ENCODE data around the gene AKT3.
A peak's percentile ranks its signal among the peaks of the same experiment; 100 is the strongest.

The AKT3 gene

GRCh38 chr1:243489681-243490546 lies 360.1 kb downstream of the AKT3 start:
- Histone ChIP-seq H3K27me3 (ENCODE audit: control insufficient read depth in 1 of 2, insufficient read depth in 2 of 2, low read length in 2 of 2) (no peaks in the 10 kb centered on the region), H3K9me3 (ENCODE audit: control insufficient read depth in 1 of 2, low read length in 2 of 2) (no peaks in the 10 kb centered on the region), H3K27ac (ENCODE audit: low read depth, low read length) (no peak overlapping the region), H3K4me1 (ENCODE audit: control insufficient read depth in 1 of 2, insufficient read depth in 2 of 2, low read length in 2 of 2) (peaks cover 0 to 4% of the 10 kb centered on the region in 2 donors), H3K9ac (ENCODE audit: low read depth in 1 of 2, low read length in 2 of 2) (no peak overlapping the region), H3K36me3 (ENCODE audit: control insufficient read depth in 1 of 2, insufficient read depth in 2 of 2, low read length in 2 of 2) (peaks cover 0 to 9% of the 10 kb centered on the region in 2 donors), H3K4me3 (ENCODE audit: low read depth in 1 of 2, low read length in 2 of 2) (no peak overlapping the region)

- no peak overlapping the region for H3K27ac ChIP-seq (ENCODE audit: low read depth, low read length)
- no peak overlapping the region for H3K4me3 ChIP-seq (ENCODE audit: low read depth in 1 of 2, low read length in 2 of 2)
- peaks cover 0 to 4% of the 10 kb centered on the region in 2 donors for H3K4me1 ChIP-seq (ENCODE audit: control insufficient read depth in 1 of 2, insufficient read depth in 2 of 2, low read length in 2 of 2)
- H3K9me3 ChIP-seq (ENCODE audit: control insufficient read depth in 1 of 2, low read length in 2 of 2): no peaks in the 10 kb centered on the region
- H3K36me3 ChIP-seq (ENCODE audit: control insufficient read depth in 1 of 2, insufficient read depth in 2 of 2, low read length in 2 of 2): peaks cover 0 to 9% of the 10 kb centered on the region in 2 donors
- H3K9ac ChIP-seq (ENCODE audit: low read depth in 1 of 2, low read length in 2 of 2): no peak overlapping the region
- H3K27me3 ChIP-seq (ENCODE audit: control insufficient read depth in 1 of 2, insufficient read depth in 2 of 2, low read length in 2 of 2): no peaks in the 10 kb centered on the region
These were observed 360.9 kb downstream of the AKT3 start for GRCh38 chr1:243489158-243489527.

DNA sequence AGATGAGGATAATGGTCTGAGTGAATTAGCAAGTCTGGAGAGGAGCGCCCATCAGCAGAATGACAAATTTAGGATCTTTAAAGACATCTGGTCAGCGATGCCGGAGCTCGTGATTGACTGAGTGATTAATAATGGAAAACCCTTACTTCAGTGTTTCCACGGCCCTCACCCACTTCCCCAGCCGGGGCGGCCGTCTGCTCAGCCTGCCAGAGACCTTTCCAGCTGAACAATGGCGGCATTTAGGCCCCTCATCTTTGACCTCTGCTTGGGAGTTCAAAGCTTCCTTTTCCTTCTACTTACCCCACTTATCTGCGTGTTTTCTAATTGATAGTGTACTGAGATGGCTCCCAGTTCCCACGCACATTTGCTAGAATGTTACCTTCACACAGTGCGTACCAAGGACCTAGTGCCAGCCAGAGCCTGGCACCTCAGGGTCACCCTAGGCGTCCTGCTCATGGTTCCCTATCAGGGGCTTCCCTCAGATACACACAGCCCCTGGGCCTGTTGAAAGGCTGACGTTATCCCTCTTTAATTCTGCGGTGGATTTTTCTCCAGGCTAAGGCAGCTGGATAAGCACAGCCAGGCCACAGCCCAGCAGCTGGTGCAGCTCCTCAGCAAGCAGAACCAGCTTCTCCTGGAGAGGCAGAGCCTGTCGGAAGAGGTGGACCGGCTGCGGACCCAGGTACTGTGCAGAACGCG lies 361.4 kb downstream of the AKT3 start:
- Histone ChIP-seq H3K27me3 (ENCODE audit: control insufficient read depth in 1 of 2, insufficient read depth in 2 of 2, low read length in 2 of 2) (no peaks in the 10 kb centered on the region), H3K9ac (ENCODE audit: low read depth in 1 of 2, low read length in 2 of 2) (no peak overlapping the region), H3K27ac (ENCODE audit: low read depth, low read length) (no peak overlapping the region), H3K4me1 (ENCODE audit: control insufficient read depth in 1 of 2, insufficient read depth in 2 of 2, low read length in 2 of 2) (peaks cover 0 to 4% of the 10 kb centered on the region in 2 donors), H3K36me3 (ENCODE audit: control insufficient read depth in 1 of 2, insufficient read depth in 2 of 2, low read length in 2 of 2) (peaks cover 0 to 9% of the 10 kb centered on the region in 2 donors), H3K4me3 (ENCODE audit: low read depth in 1 of 2, low read length in 2 of 2) (no peak overlapping the region), H3K9me3 (ENCODE audit: control insufficient read depth in 1 of 2, low read length in 2 of 2) (no peaks in the 10 kb centered on the region)

GRCh38 chr1:243487649-243488227 lies 362.3 kb downstream of the AKT3 start:
- peaks cover 0 to 9% of the 10 kb centered on the region in 2 donors for H3K36me3 ChIP-seq (ENCODE audit: control insufficient read depth in 1 of 2, insufficient read depth in 2 of 2, low read length in 2 of 2)
- no peak overlapping the region for H3K4me3 ChIP-seq (ENCODE audit: low read depth in 1 of 2, low read length in 2 of 2)
- H3K9me3 ChIP-seq (ENCODE audit: control insufficient read depth in 1 of 2, low read length in 2 of 2): no peaks in the 10 kb centered on the region
- no peak overlapping the region for H3K9ac ChIP-seq (ENCODE audit: low read depth in 1 of 2, low read length in 2 of 2)
- peaks cover 0 to 4% of the 10 kb centered on the region in 2 donors for H3K4me1 ChIP-seq (ENCODE audit: control insufficient read depth in 1 of 2, insufficient read depth in 2 of 2, low read length in 2 of 2)
- H3K27ac ChIP-seq (ENCODE audit: low read depth, low read length): no peak overlapping the region
- H3K27me3 ChIP-seq (ENCODE audit: control insufficient read depth in 1 of 2, insufficient read depth in 2 of 2, low read length in 2 of 2): no peaks in the 10 kb centered on the region

- H3K4me1 ChIP-seq (ENCODE audit: control insufficient read depth in 1 of 2, insufficient read depth in 2 of 2, low read length in 2 of 2): peaks cover 0 to 4% of the 10 kb centered on the region in 2 donors
- no peaks in the 10 kb centered on the region for H3K9me3 ChIP-seq (ENCODE audit: control insufficient read depth in 1 of 2, low read length in 2 of 2)
- no peak overlapping the region for H3K27ac ChIP-seq (ENCODE audit: low read depth, low read length)
- no peaks in the 10 kb centered on the region for H3K27me3 ChIP-seq (ENCODE audit: control insufficient read depth in 1 of 2, insufficient read depth in 2 of 2, low read length in 2 of 2)
- peaks cover 0 to 9% of the 10 kb centered on the region in 2 donors for H3K36me3 ChIP-seq (ENCODE audit: control insufficient read depth in 1 of 2, insufficient read depth in 2 of 2, low read length in 2 of 2)
- no peak overlapping the region for H3K9ac ChIP-seq (ENCODE audit: low read depth in 1 of 2, low read length in 2 of 2)
- no peak overlapping the region for H3K4me3 ChIP-seq (ENCODE audit: low read depth in 1 of 2, low read length in 2 of 2)
These were observed 362.9 kb downstream of the AKT3 start for GRCh38 chr1:243487036-243487648.

DNA sequence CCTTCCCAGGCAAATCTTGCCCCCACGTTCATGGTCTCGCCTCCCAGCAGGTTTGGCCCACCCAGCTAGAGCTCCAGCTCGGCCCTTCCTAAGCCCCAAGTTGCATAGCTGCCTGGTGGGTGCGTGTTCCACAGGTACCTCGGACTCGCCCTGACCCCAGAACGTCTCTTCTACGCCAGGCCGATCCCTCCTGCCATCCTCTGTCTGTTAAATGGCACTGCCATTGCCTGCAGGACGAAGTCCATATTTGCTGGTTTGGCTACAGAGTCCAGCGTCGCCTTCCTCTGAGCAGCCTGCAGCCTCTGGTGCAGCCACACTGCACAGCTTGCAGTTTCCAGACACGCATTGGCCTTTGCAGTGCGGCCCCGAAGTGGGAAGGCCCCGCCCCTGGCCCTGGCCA lies 366.1 kb downstream of the AKT3 start:
- Histone ChIP-seq H3K36me3 (ENCODE audit: control insufficient read depth in 1 of 2, insufficient read depth in 2 of 2, low read length in 2 of 2) (no peaks in the 10 kb centered on the region), H3K4me1 (ENCODE audit: control insufficient read depth in 1 of 2, insufficient read depth in 2 of 2, low read length in 2 of 2) (no peaks in the 10 kb centered on the region), H3K27ac (ENCODE audit: low read depth, low read length) (no peak overlapping the region), H3K4me3 (ENCODE audit: low read depth in 1 of 2, low read length in 2 of 2) (no peak overlapping the region), H3K27me3 (ENCODE audit: control insufficient read depth in 1 of 2, insufficient read depth in 2 of 2, low read length in 2 of 2) (no peaks in the 10 kb centered on the region), H3K9me3 (ENCODE audit: control insufficient read depth in 1 of 2, low read length in 2 of 2) (no peaks in the 10 kb centered on the region), H3K9ac (ENCODE audit: low read depth in 1 of 2, low read length in 2 of 2) (no peak overlapping the region)

DNA sequence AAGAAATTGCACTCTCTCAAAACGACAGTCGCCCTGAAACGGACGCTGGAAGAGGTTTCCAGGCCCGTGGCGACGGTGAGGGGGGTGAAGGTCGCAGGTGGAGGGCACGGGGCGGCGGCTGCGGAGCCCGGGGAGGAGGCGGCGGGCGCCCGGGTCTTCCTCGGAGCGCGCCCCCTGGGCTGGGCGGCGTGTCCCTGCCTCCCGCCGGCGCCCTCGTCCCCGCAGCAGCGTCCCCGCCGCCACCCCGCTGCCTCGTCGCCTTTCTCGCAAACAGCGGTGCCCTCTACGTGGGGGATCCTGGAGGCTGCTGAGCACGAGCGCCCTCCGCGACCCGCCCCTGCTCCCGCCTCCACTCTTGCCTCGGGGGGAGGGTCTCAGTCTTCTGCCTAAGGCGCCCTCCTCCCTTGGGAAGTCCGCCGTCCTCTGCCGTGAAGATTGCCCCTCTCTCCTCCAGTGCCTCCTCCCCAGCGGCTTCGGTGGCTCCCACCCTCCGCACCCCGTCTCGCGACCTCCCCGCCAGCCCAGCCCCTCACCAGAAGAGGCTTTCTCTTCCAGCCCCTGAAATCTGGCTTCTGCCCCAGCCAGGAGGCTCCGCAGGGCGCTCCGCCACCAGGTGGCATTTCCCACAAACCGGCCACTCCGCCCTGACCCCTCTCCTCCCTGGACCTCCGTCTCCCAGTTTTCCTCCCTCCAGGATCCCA lies 366.8 kb downstream of the AKT3 start:
- H3K27me3 ChIP-seq (ENCODE audit: control insufficient read depth in 1 of 2, insufficient read depth in 2 of 2, low read length in 2 of 2): no peaks in the 10 kb centered on the region
- H3K9ac ChIP-seq (ENCODE audit: low read depth in 1 of 2, low read length in 2 of 2): no peak overlapping the region
- H3K4me3 ChIP-seq (ENCODE audit: low read depth in 1 of 2, low read length in 2 of 2): peak overlapping the region; percentile 46 to 56
- H3K9me3 ChIP-seq (ENCODE audit: control insufficient read depth in 1 of 2, low read length in 2 of 2): no peaks in the 10 kb centered on the region
- no peaks in the 10 kb centered on the region for H3K4me1 ChIP-seq (ENCODE audit: control insufficient read depth in 1 of 2, insufficient read depth in 2 of 2, low read length in 2 of 2)
- H3K27ac ChIP-seq (ENCODE audit: low read depth, low read length): no peak overlapping the region
- H3K36me3 ChIP-seq (ENCODE audit: control insufficient read depth in 1 of 2, insufficient read depth in 2 of 2, low read length in 2 of 2): no peaks in the 10 kb centered on the region

- Histone ChIP-seq H3K9me3 (ENCODE audit: control insufficient read depth in 1 of 2, low read length in 2 of 2) (no peaks in the 10 kb centered on the region), H3K36me3 (ENCODE audit: control insufficient read depth in 1 of 2, insufficient read depth in 2 of 2, low read length in 2 of 2) (no peaks in the 10 kb centered on the region), H3K9ac (ENCODE audit: low read depth in 1 of 2, low read length in 2 of 2) (no peak overlapping the region), H3K4me3 (ENCODE audit: low read depth in 1 of 2, low read length in 2 of 2) (peak overlapping the region; percentile 46 to 56), H3K27ac (ENCODE audit: low read depth, low read length) (no peak overlapping the region), H3K4me1 (ENCODE audit: control insufficient read depth in 1 of 2, insufficient read depth in 2 of 2, low read length in 2 of 2) (no peaks in the 10 kb centered on the region), H3K27me3 (ENCODE audit: control insufficient read depth in 1 of 2, insufficient read depth in 2 of 2, low read length in 2 of 2) (no peaks in the 10 kb centered on the region)
These were observed 367.7 kb downstream of the AKT3 start for GRCh38 chr1:243482141-243483022.

DNA sequence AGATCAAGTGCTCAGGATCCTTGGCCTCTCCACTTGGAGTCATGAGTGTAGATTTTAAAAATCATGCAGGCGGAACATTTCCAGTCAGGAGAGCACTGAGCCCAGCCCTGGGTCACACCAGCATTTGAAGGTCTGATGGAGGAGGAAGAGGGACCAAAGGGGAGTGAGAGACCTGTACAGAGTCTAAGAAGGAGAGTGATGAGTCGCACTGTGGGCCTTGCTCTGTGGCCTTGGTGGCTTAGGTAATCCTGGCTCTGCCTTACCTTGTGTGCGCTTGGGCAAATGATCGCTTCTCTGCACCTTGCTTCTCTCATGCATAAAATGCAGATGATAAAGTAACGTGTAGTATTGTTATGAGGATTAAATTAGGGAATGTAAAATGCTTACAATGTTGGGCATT lies 368.9 kb downstream of the AKT3 start:
- no peaks in the 10 kb centered on the region for H3K36me3 ChIP-seq (ENCODE audit: control insufficient read depth in 1 of 2, insufficient read depth in 2 of 2, low read length in 2 of 2)
- no peaks in the 10 kb centered on the region for H3K4me1 ChIP-seq (ENCODE audit: control insufficient read depth in 1 of 2, insufficient read depth in 2 of 2, low read length in 2 of 2)
- no peaks in the 10 kb centered on the region for H3K9me3 ChIP-seq (ENCODE audit: control insufficient read depth in 1 of 2, low read length in 2 of 2)
- no peak overlapping the region for H3K4me3 ChIP-seq (ENCODE audit: low read depth in 1 of 2, low read length in 2 of 2)
- H3K27ac ChIP-seq (ENCODE audit: low read depth, low read length): no peak overlapping the region
- no peak overlapping the region for H3K9ac ChIP-seq (ENCODE audit: low read depth in 1 of 2, low read length in 2 of 2)
- no peaks in the 10 kb centered on the region for H3K27me3 ChIP-seq (ENCODE audit: control insufficient read depth in 1 of 2, insufficient read depth in 2 of 2, low read length in 2 of 2)
